Measurements from ENCODE around the gene USH2A. TPM values are rescaled to one million over a fixed set of nuclear protein-coding genes. Genes with fewer than 3 reads are reported as not detected.

Gene USH2A
- total RNA-seq, 1 experiment from 2014 or later, result not detected

GRCh38 chr1:215606036-215606435 is 817.2 kb downstream of the USH2A start:
- CTCF ChIA-PET, result no interaction called here
- Histone ChIP-seq H3K36me3 (ENCODE audit: control insufficient read depth in 1 of 2, insufficient read depth in 2 of 2, low read length in 2 of 2) (peaks cover 13 to 14% of the 10 kb centered on the region in 2 experiments; a peak in 3 of 4 replicates), H3K9me2 (ENCODE audit: insufficient read depth) (no peaks in the 10 kb centered on the region), H4K20me1 (ENCODE audit: insufficient read depth) (no peaks in the 10 kb centered on the region), H2AFZ (ENCODE audit: low read depth, low read length, poor library complexity, severe bottlenecking) (no peak overlapping the region), H3K9ac (ENCODE audit: low read length) (no peak overlapping the region), H3K9me3 (ENCODE audit: control insufficient read depth in 1 of 2, insufficient read depth in 1 of 2, low read depth in 1 of 2, low read length in 2 of 2) (no peaks in the 10 kb centered on the region), H3K4me3 (replicated peaks in 1 of 2; ENCODE audit: low read depth in 1 of 2, low read length in 2 of 2) (no peak overlapping the region), H3K4me1 (ENCODE audit: control insufficient read depth in 1 of 2, insufficient read depth in 2 of 2, low read length in 2 of 2) (no peaks in the 10 kb centered on the region), H3K4me2 (ENCODE audit: low read length) (no peak overlapping the region), H3K27ac (ENCODE audit: low read depth, low read length) (no peak overlapping the region), H3K79me2 (ENCODE audit: insufficient read depth, low read length) (0 out of 2 replicates have a peak, but pooled peaks cover 4% of the 10 kb centered on the region), H3K27me3 (ENCODE audit: insufficient read depth, low read length) (no peaks in the 10 kb centered on the region)
- DNase-seq (ENCODE audit: low read depth, low spot score), result no peak
- intact Hi-C loops (cut with micrococcal nuclease), result no loop called here
- BruUV-seq (replicated peaks), result no TSS peak
- POLR2A ChIA-PET, result no interaction called here
- TF ChIP-seq EGR1 (IDR thresholded peaks at IDR 0.05; ENCODE audit: low read depth) (no peak), CEBPB (IDR thresholded peaks at IDR 0.05; ENCODE audit: low read depth) (no peak), TCF7L2 (IDR thresholded peaks at IDR 0.05; ENCODE audit: borderline replicate concordance, extremely low read depth, insufficient read depth, insufficient read length) (no peak), SP1 (IDR thresholded peaks at IDR 0.05; ENCODE audit: low read depth) (no peak), CBX3 (IDR thresholded peaks at IDR 0.05; ENCODE audit: low read depth) (no peak), ATF3 (IDR thresholded peaks at IDR 0.05) (no peak), EZH2phosphoT487 (IDR thresholded peaks at IDR 0.05; ENCODE audit: borderline replicate concordance) (no peak), POLR2AphosphoS5 (IDR thresholded peaks at IDR 0.05; ENCODE audit: low read depth, low read length) (no peak), SIN3A (IDR thresholded peaks at IDR 0.05; ENCODE audit: low read depth) (no peak), REST (IDR thresholded peaks at IDR 0.05; ENCODE audit: low read depth) (no peak), ZNF274 (IDR thresholded peaks at IDR 0.05; ENCODE audit: low read depth, low read length) (no peak), POLR2A (IDR thresholded peaks at IDR 0.05; ENCODE audit: borderline replicate concordance, extremely low read depth, insufficient read depth, insufficient read length) (no peak), ZFX (IDR thresholded peaks at IDR 0.05) (no peak), EZH2 (IDR thresholded peaks at IDR 0.05) (no peak), FOSL1 (IDR thresholded peaks at IDR 0.05; ENCODE audit: low read depth) (no peak), YY1 (IDR thresholded peaks at IDR 0.05; ENCODE audit: extremely low read depth, insufficient replicate concordance, low read depth, low read length) (no peak), MAX (IDR thresholded peaks at IDR 0.05) (no peak)
- RAD21 ChIA-PET (ENCODE audit: low non-redundant PET in 1 of 2, low total read pairs in 2 of 2, uncharacterized antibody in 2 of 2, unreplicated experiment in 2 of 2), result no interaction called here
- no peak for ATAC-seq

Measured in HCT116 (cell line).